Keratinocyte (primary cell): ENCODE results near the gene WDFY2.

Experiments
- CTCF ChIP-seq, 3 experiments: IDR thresholded peaks in 1 of 3; conservative IDR thresholded peaks in 1 of 3; optimal IDR thresholded peaks in 1 of 3; 2 replicates in 2 of 3; 3 replicates in 1 of 3; pipeline versions ENCODE3 to v1.5.1; 2011; ENCODE audit warnings: low read length in 3 of 3, mild to moderate bottlenecking in 3 of 3, moderate library complexity in 2 of 3, control low read depth in 1 of 3, inconsistent platforms in 1 of 3; ENCODE audit not compliant: insufficient read depth in 2 of 3; ENCODE audit errors: extremely low read depth in 1 of 3
- EZH2 ChIP-seq: IDR thresholded peaks from one replicate; pipeline ENCODE4 v1.6.1; 2012; ENCODE audit warnings: inconsistent platforms, mild to moderate bottlenecking, low read length, moderate library complexity

- TF ChIP-seq CTCF (optimal IDR thresholded peaks at IDR 0.05 in 1 of 3, IDR thresholded peaks at IDR 0.05 in 1 of 3, conservative IDR thresholded peaks at IDR 0.05 in 1 of 3; ENCODE audit: extremely low read depth in 1 of 3, insufficient read depth in 2 of 3, low read length in 3 of 3) (no peak), EZH2 (no peak)
Observed at GRCh38 chr13:51539887-51540286, 44.4 kb upstream of the WDFY2 start.
